Measurements from ENCODE around the gene SLC46A3.

GRCh38 chr13:28723806-28724205 is 5.0 kb upstream of the SLC46A3 start:
- TF ChIP-seq EZH2 (IDR thresholded peaks at IDR 0.05) (no peak), POLR2AphosphoS5 (IDR thresholded peaks at IDR 0.05; ENCODE audit: borderline replicate concordance, low read depth, low read length) (no peak), FOXP2 (optimal IDR thresholded peaks at IDR 0.05; ENCODE audit: control extremely low read depth, extremely low read length, insufficient read depth) (no peak)
